ENCODE results near the gene CYBC1.
A peak's percentile ranks its signal among the peaks of the same experiment; 100 is the strongest.
"Not testable (repeated sequence)": the region's sequence is repeated elsewhere in the genome, so short reads cannot be mapped to it uniquely, and the experiment has no call there.

CYBC1 gene

GRCh38 chr17:82457929-82458178, 7.3 kb upstream of the CYBC1 start:
- Mint-ChIP-seq H3K9me3 (no peaks in the 10 kb centered on the region), H3K27ac (peak overlapping the region; percentile 89 to 98 (median 97)), H3K36me3 (ENCODE audit: low read depth) (peaks cover 16% of the 10 kb centered on the region), H3K27me3 (ENCODE audit: low read depth) (no peaks in the 10 kb centered on the region), H3K4me3 (peak overlapping the region; percentile 85 to 98 (median 86)), H3K4me1 (peaks cover 16% of the 10 kb centered on the region)
- no peak for TF ChIP-seq CTCF (IDR thresholded peaks at IDR 0.05; ENCODE audit: unreplicated experiment in 3 of 3)

GRCh38 chr17:82457073-82457928, 6.7 kb upstream of the CYBC1 start:
- peak overlapping the region; percentile 89 to 98 (median 97) for H3K27ac Mint-ChIP-seq
- TF ChIP-seq CTCF (IDR thresholded peaks at IDR 0.05; ENCODE audit: unreplicated experiment in 3 of 3) = no peak
- peak overlapping the region; percentile 85 to 98 (median 86) for H3K4me3 Mint-ChIP-seq
- H3K9me3 Mint-ChIP-seq = peaks cover 3% of the 10 kb centered on the region
- peaks cover 11% of the 10 kb centered on the region for H3K36me3 Mint-ChIP-seq (ENCODE audit: low read depth)
- H3K4me1 Mint-ChIP-seq = peaks cover 19% of the 10 kb centered on the region
- H3K27me3 Mint-ChIP-seq (ENCODE audit: low read depth) = no peaks in the 10 kb centered on the region

GRCh38 chr17:82453706-82454105, 3.2 kb upstream of the CYBC1 start:
- H3K4me1 Mint-ChIP-seq = peaks cover 30% of the 10 kb centered on the region
- H3K9me3 Mint-ChIP-seq; H3K4me3 Mint-ChIP-seq; H3K27ac Mint-ChIP-seq; H3K36me3 Mint-ChIP-seq (ENCODE audit: low read depth); H3K27me3 Mint-ChIP-seq (ENCODE audit: low read depth): not testable (repeated sequence)

- peaks cover 30% of the 10 kb centered on the region for H3K4me1 Mint-ChIP-seq
Measured at GRCh38 chr17:82453151-82453550, 2.6 kb upstream of the CYBC1 start.

GRCh38 chr17:82452162-82452561, 1.6 kb upstream of the CYBC1 start:
- H3K9me3 Mint-ChIP-seq = peaks cover 7% of the 10 kb centered on the region
- no peaks in the 10 kb centered on the region for H3K27me3 Mint-ChIP-seq (ENCODE audit: low read depth)

More at GRCh38 chr17:82453151-82453550, 2.6 kb upstream of the CYBC1 start:
- H3K27ac Mint-ChIP-seq; H3K36me3 Mint-ChIP-seq (ENCODE audit: low read depth); H3K27me3 Mint-ChIP-seq (ENCODE audit: low read depth); H3K9me3 Mint-ChIP-seq: not testable (repeated sequence)
- peak overlapping the region; percentile 34 to 61 (median 52) for H3K4me3 Mint-ChIP-seq

GRCh38 chr17:82449883-82450356, 632 bp downstream of the CYBC1 start:
- no peaks in the 10 kb centered on the region for H3K27me3 Mint-ChIP-seq (ENCODE audit: low read depth)
- H3K27ac Mint-ChIP-seq = peak overlapping the region in 2 of 3 experiments; percentile 7 to 55
- no peak for TF ChIP-seq CTCF (IDR thresholded peaks at IDR 0.05; ENCODE audit: unreplicated experiment in 3 of 3)
- H3K4me1 Mint-ChIP-seq = peaks cover 18% of the 10 kb centered on the region
- no peaks in the 10 kb centered on the region for H3K36me3 Mint-ChIP-seq (ENCODE audit: low read depth)
- peaks cover 7% of the 10 kb centered on the region for H3K9me3 Mint-ChIP-seq
- H3K4me3 Mint-ChIP-seq = peak overlapping the region; percentile 89 to 93 (median 91)

More at GRCh38 chr17:82452162-82452561, 1.6 kb upstream of the CYBC1 start:
- H3K36me3 Mint-ChIP-seq (ENCODE audit: low read depth) = no peaks in the 10 kb centered on the region
- TF ChIP-seq CTCF (IDR thresholded peaks at IDR 0.05; ENCODE audit: unreplicated experiment in 3 of 3) = no peak
- peaks cover 21% of the 10 kb centered on the region for H3K4me1 Mint-ChIP-seq
- peak overlapping the region; percentile 63 to 91 (median 89) for H3K4me3 Mint-ChIP-seq
- H3K27ac Mint-ChIP-seq = peak overlapping the region in 2 of 3 experiments; percentile 5 to 52

All from nephron (organoid).